Keratinocyte (primary cell): Measurements from ENCODE around the gene ABCC8.

Experiments
- EZH2 ChIP-seq: IDR thresholded peaks from one replicate; pipeline ENCODE4 v1.6.1; 2012; ENCODE audit warnings: inconsistent platforms, mild to moderate bottlenecking, low read length, moderate library complexity
- TF ChIP-seq, protein P1 (sequence below), 3 experiments: IDR thresholded peaks in 1 of 3; conservative IDR thresholded peaks in 1 of 3; optimal IDR thresholded peaks in 1 of 3; 2 replicates in 2 of 3; 3 replicates in 1 of 3; pipeline versions ENCODE3 to v1.5.1; 2011; ENCODE audit warnings: low read length in 3 of 3, mild to moderate bottlenecking in 3 of 3, moderate library complexity in 2 of 3, control low read depth in 1 of 3, inconsistent platforms in 1 of 3; ENCODE audit not compliant: insufficient read depth in 2 of 3; ENCODE audit errors: extremely low read depth in 1 of 3

DNA sequence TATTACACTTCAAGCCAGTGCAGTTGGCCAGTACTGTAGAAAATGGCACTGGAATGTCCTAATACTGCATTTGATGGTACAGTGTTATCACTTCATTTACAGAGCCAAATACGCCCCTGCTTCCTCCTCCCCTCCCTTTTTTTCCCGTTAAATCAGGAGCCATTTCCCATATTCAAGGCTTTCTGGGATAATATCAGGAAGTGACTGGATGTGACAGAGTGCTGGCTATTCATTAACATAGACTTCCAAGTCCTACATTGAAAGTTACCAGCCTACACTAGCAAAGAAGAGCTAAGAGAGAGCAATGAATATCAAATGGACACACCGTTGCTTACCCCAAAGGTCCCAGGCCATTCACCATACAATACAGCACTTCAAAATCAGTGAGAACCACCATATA lies 32.1 kb upstream of the ABCC8 start:
- TF ChIP-seq, protein P1, sequence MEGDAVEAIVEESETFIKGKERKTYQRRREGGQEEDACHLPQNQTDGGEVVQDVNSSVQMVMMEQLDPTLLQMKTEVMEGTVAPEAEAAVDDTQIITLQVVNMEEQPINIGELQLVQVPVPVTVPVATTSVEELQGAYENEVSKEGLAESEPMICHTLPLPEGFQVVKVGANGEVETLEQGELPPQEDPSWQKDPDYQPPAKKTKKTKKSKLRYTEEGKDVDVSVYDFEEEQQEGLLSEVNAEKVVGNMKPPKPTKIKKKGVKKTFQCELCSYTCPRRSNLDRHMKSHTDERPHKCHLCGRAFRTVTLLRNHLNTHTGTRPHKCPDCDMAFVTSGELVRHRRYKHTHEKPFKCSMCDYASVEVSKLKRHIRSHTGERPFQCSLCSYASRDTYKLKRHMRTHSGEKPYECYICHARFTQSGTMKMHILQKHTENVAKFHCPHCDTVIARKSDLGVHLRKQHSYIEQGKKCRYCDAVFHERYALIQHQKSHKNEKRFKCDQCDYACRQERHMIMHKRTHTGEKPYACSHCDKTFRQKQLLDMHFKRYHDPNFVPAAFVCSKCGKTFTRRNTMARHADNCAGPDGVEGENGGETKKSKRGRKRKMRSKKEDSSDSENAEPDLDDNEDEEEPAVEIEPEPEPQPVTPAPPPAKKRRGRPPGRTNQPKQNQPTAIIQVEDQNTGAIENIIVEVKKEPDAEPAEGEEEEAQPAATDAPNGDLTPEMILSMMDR (optimal IDR thresholded peaks at IDR 0.05 in 1 of 3, IDR thresholded peaks at IDR 0.05 in 1 of 3, conservative IDR thresholded peaks at IDR 0.05 in 1 of 3; ENCODE audit: extremely low read depth in 1 of 3, insufficient read depth in 2 of 3, low read length in 3 of 3) = no peak
- TF ChIP-seq EZH2 = no peak
